Loucy (cell line): ENCODE data around the gene SYT7.

ENCODE experiments used
- EZH2phosphoT487 ChIP-seq: fragments of 200-600 bp; IDR thresholded peaks from 2 replicates; pipeline ENCODE4 v1.6.1; 2018; ENCODE audit warnings: antibody characterized with exemption, mild to moderate bottlenecking, moderate library complexity, borderline replicate concordance
- TF ChIP-seq, protein P1 (sequence below): fragments of 200-600 bp; sonication (generic); conservative IDR thresholded peaks from 2 replicates; pipeline ENCODE4 v1.5.1; 2014; ENCODE audit warnings: mild to moderate bottlenecking, antibody characterized with exemption, low read length

DNA sequence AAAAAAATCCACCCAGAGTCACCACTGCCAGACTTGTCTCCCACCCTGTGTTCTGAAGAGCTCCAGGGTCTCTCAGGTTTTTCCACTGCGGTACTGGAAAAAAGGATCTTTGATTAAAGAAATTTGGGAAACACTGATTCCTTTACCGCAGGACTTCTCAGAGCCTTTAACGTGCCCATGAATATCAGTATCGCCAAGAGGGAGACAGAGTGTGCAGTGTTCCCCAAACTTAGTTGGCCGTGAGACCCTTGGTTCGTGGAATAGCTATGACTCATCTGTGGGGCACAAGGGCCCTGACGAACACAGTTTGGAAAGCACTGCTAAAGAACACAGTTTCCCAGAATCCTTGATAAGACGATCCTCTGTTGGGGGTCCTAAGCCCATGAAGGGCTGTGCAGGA is 31.7 kb downstream of the SYT7 start:
- TF ChIP-seq, protein P1, sequence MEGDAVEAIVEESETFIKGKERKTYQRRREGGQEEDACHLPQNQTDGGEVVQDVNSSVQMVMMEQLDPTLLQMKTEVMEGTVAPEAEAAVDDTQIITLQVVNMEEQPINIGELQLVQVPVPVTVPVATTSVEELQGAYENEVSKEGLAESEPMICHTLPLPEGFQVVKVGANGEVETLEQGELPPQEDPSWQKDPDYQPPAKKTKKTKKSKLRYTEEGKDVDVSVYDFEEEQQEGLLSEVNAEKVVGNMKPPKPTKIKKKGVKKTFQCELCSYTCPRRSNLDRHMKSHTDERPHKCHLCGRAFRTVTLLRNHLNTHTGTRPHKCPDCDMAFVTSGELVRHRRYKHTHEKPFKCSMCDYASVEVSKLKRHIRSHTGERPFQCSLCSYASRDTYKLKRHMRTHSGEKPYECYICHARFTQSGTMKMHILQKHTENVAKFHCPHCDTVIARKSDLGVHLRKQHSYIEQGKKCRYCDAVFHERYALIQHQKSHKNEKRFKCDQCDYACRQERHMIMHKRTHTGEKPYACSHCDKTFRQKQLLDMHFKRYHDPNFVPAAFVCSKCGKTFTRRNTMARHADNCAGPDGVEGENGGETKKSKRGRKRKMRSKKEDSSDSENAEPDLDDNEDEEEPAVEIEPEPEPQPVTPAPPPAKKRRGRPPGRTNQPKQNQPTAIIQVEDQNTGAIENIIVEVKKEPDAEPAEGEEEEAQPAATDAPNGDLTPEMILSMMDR = no peak
- TF ChIP-seq EZH2phosphoT487 = no peak
